GM20000 (cell line): ENCODE measurements around the gene PRKAR1B.

Experiments
- DNase-seq: peaks from one replicate; pipeline ENCODE4 v3.0.0; 2012; ENCODE audit warnings: low spot score
- TF ChIP-seq, protein P1 (sequence below): IDR thresholded peaks from 2 replicates; pipeline ENCODE4 v1.5.1; 2012; ENCODE audit warnings: mild to moderate bottlenecking, control low read depth; ENCODE audit errors: extremely low read depth, missing control alignments

PRKAR1B gene

DNA sequence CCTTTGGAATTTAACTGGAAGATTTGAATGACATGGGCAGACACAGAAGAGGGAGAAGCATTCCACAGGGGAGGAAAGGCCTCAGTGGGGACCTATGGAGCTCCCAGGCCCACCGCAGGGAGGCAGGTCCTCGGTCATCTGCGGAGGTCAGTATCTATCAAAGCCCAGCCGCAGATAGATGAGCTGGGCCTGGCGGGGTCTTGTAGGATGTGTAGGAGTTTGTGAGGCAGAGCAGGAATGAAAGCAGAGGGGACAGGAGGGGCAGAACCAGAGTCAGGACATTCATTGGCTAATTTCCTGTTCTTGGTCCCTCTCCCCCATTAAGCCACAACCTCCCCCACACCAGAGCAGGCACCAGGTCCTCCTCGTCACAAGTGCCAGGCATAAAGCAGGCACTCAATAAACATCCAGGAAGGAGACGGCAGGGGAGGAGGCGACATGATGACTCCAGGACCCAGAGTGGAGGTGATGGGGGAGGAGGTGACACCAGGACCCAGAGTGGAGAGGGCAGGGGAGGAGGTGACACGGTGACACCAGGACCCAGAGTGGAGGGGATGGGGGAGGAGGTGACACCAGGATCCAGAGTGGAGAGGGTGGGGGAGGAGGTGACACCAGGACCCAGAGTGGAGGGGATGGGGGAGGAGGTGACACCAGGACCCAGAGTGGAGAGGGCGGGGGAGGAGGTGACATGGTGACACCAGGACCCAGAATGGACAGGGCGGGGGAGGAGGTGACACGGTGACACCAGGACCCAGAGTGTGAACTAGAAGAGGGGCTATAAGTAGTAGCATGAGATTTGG, 123.7 kb downstream of the PRKAR1B start:
- DNase-seq, result no peak
- TF ChIP-seq, protein P1, sequence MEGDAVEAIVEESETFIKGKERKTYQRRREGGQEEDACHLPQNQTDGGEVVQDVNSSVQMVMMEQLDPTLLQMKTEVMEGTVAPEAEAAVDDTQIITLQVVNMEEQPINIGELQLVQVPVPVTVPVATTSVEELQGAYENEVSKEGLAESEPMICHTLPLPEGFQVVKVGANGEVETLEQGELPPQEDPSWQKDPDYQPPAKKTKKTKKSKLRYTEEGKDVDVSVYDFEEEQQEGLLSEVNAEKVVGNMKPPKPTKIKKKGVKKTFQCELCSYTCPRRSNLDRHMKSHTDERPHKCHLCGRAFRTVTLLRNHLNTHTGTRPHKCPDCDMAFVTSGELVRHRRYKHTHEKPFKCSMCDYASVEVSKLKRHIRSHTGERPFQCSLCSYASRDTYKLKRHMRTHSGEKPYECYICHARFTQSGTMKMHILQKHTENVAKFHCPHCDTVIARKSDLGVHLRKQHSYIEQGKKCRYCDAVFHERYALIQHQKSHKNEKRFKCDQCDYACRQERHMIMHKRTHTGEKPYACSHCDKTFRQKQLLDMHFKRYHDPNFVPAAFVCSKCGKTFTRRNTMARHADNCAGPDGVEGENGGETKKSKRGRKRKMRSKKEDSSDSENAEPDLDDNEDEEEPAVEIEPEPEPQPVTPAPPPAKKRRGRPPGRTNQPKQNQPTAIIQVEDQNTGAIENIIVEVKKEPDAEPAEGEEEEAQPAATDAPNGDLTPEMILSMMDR, result no peak

DNA sequence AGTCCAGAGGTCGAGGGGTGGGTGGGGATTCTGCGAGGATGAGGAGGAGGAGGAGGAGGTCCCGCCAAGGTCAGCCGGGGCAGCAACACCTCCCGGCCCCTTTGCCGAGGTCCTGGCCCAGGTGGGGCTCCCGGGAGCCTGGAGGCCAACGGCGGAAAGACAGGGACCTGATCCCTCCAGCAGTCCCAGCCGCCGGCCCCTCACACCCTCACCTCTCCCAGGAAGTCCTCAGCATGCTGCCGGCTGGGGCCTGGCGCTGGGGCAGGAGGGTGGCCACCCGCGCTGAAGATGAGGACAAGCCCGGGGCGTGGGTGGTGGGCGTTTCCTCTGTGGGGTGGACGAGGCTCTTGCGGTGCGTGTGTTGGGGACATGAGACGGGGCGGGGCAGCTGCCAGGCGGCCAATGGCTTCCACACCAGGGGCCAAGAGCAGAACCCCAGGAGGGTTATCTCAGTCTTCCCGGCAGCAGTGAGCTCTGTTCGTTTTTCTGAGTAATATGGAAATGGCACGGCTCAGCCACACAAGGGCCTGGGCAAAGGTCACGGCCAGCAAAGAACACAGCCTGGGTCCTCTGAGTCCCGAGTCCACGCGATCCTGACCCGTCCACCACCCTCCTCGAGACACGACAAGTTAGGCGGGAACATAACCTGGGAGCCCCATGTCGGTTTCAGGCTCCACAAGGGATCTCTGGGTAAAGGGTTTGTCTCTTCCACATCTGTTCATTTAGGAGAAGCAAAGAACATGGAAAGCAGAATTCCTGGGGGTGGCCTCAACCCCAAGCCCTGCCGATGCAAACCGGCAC, 124.5 kb downstream of the PRKAR1B start:
- TF ChIP-seq, protein P1, result no peak
- DNase-seq, result peak; percentile 74

DNA sequence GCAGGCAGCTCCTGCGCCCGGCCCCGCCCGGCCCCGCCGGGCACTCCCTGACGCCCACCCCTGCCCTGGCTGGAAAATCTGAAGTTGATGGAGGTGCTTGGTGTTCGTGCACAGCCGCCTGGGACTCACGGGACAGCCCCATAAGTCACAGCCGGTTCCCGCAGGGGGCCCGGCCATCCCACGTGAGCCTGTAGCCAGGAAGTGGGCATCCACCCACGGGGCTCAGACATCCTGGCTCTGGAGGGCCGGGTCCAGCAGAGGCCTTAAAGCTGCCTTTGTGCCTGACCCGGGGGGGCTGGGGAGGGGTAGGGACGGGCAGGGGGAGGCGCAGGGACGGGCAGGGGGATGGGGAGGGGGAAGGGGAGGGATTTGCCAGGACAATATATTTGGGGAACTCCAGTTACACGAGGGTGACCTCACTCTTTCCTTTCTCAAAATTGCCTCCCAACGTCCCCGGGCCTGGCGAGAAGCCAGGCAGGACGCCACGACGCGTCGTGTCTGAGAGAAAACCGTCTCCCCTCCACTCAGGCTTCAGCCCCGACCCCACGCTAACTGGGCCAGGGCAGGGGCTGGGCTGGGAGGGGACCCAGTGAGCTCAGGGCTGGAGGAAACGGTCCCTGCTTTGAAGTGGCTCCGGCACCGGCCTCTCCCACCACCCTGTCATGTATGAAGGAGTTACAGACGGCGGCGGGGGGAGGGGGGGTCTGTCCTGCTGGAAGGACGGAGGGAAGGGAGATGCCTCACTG, 125.3 kb downstream of the PRKAR1B start:
- TF ChIP-seq, protein P1, result no peak
- DNase-seq, result peak; percentile 86

DNA sequence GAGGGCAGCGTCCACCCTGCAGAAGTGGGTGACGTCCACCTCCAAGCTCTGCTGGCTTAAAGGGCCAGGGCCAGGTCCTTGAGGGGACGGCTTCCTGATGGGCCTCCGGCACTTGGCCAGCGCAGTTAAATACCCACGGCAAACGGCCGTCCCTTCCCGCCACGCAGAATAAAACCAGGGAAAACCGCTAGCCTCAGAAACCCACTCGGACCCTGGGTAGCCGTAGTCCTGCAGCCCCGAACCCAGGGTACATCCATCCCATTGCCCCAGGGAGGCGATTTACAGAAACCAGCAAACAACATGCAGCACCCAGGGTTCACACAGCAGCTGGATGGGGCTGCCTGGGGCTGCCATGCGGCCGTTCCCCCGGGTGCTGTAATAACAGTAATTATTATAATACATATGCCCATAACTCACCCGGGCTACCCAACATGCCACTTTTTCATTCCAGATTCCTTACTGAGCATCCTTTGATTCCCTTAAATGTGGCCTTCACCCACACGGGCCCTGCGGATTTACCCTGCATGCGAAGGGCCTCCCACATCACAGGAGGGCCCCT, 126.0 kb downstream of the PRKAR1B start:
- TF ChIP-seq, protein P1, result no peak
- DNase-seq, result no peak

DNA sequence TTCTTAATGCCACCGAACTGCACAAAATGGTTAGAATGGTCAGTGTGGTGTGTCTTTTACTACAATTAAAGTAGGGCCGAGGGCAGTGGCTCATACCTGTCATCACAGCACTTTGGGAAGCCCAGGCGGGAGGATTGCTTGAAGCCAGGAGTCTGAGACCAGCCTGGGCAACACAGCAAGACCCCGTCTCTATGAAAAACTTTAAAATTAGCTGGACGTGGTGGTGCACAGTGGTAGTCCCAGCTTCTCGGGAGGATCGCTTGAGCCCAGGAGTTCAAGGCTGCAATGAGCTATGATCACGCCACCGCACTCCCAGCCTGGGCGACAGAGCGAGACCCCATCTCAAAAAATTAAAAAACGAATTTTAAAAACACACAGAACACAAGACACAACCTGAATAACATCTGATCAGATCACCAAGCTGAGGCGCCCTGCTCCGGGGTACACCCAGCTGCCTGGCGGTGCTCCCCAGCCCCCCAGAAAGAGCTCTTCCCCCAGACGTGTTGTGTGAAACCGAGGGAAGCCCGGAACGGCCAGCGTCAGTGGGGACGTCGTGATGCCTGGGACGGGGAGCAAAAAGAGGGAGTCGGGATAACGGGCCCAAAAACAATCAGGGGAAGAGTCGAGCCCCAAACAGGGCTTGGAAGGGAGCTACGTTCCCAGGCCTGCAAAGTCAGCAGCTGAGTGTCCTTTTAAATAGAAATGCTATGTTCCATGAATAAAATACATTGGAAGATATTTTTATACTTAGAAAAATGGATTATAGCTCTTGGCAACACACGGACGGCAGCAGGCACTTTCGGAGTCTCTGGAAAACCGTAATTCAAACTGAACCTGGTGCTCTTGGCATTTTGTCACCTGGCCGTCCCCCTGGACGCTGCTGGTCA, 126.7 kb downstream of the PRKAR1B start:
- no peak for DNase-seq
- TF ChIP-seq, protein P1, result no peak

DNA sequence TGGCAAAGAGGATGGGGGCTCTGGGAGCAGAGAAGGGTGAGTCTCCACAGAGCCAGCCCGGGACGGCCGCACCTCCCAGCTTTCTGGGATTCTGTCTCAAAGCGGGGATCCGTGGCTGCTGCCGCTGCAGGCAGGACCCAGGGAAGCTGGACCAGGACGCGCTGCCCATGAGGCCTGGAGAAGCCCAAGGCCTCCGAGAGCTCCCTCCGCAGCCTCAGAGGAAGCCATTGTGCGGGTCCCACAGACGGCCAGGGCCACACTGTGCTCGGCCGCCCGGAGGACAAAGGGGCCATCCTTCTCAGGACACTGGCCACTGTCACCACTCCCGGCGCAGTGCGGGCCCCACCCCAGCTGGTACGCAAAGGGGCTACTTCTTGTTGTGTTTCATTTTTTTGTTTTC, 128.2 kb downstream of the PRKAR1B start:
- DNase-seq, result no peak
- TF ChIP-seq, protein P1, result no peak
